GM19193 (cell line): ENCODE measurements around the gene TFPI2.

Experiments
- POLR2A ChIP-seq: IDR thresholded peaks from 4 replicates; pipeline ENCODE4 v1.6.1; 2011; ENCODE audit not compliant: insufficient read depth, insufficient read length; ENCODE audit errors: extremely low read depth

TFPI2 gene

GRCh38 chr7:93910076-93910994 lies 19.8 kb upstream of the TFPI2 start:
- TF ChIP-seq POLR2A: no peak

GRCh38 chr7:93906267-93906666 lies 15.7 kb upstream of the TFPI2 start, which contains the start of gene GNGT1:
Gene GNGT1, plus strand, starts transcription at chr7:93906567. Its CDS starts 180 bp downstream, at chr7:93906747.
- no peak for TF ChIP-seq POLR2A

GRCh38 chr7:93902777-93903423 lies 12.3 kb upstream of the TFPI2 start:
- TF ChIP-seq POLR2A: no peak

GRCh38 chr7:93897680-93898079 lies 7.1 kb upstream of the TFPI2 start:
- no peak for TF ChIP-seq POLR2A

GRCh38 chr7:93895859-93896600 lies 5.5 kb upstream of the TFPI2 start:
- TF ChIP-seq POLR2A: no peak

- no peak for TF ChIP-seq POLR2A
Measured at GRCh38 chr7:93894966-93895640, 4.5 kb upstream of the TFPI2 start.

GRCh38 chr7:93894426-93894825 lies 3.9 kb upstream of the TFPI2 start:
- no peak for TF ChIP-seq POLR2A

- TF ChIP-seq POLR2A: no peak
Measured at GRCh38 chr7:93890041-93890463, 501 bp downstream of the TFPI2 start.

- TF ChIP-seq POLR2A: no peak
Measured at GRCh38 chr7:93889261-93889660, 1.3 kb downstream of the TFPI2 start.

GRCh38 chr7:93884541-93884940 lies 6.0 kb downstream of the TFPI2 start:
- TF ChIP-seq POLR2A: no peak

- no peak for TF ChIP-seq POLR2A
Measured at GRCh38 chr7:93883917-93884345, 6.6 kb downstream of the TFPI2 start.

GRCh38 chr7:93883078-93883916 lies 7.3 kb downstream of the TFPI2 start:
- TF ChIP-seq POLR2A: no peak

GRCh38 chr7:93882468-93882867 lies 8.1 kb downstream of the TFPI2 start:
- TF ChIP-seq POLR2A: no peak

GRCh38 chr7:93879356-93879755 lies 11.2 kb downstream of the TFPI2 start:
- no peak for TF ChIP-seq POLR2A
